TTC549 (cell line): Measurements from ENCODE around the gene SGSM2.
"Not testable (repeated sequence)": the region's sequence is repeated elsewhere in the genome, so short reads cannot be mapped to it uniquely, and the experiment has no call there.

Source experiments
- FAIRE-seq: peaks from 2 replicates; lab custom pipeline; 2012; peaks lifted over from hg19 to GRCh38; lab: Jason Lieb, UNC

SGSM2 gene, protein sequence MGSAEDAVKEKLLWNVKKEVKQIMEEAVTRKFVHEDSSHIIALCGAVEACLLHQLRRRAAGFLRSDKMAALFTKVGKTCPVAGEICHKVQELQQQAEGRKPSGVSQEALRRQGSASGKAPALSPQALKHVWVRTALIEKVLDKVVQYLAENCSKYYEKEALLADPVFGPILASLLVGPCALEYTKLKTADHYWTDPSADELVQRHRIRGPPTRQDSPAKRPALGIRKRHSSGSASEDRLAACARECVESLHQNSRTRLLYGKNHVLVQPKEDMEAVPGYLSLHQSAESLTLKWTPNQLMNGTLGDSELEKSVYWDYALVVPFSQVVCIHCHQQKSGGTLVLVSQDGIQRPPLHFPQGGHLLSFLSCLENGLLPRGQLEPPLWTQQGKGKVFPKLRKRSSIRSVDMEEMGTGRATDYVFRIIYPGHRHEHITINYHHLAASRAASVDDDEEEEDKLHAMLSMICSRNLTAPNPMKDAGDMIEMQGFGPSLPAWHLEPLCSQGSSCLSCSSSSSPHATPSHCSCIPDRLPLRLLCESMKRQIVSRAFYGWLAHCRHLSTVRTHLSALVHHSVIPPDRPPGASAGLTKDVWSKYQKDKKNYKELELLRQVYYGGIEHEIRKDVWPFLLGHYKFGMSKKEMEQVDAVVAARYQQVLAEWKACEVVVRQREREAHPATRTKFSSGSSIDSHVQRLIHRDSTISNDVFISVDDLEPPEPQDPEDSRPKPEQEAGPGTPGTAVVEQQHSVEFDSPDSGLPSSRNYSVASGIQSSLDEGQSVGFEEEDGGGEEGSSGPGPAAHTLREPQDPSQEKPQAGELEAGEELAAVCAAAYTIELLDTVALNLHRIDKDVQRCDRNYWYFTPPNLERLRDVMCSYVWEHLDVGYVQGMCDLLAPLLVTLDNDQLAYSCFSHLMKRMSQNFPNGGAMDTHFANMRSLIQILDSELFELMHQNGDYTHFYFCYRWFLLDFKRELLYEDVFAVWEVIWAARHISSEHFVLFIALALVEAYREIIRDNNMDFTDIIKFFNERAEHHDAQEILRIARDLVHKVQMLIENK

DNA sequence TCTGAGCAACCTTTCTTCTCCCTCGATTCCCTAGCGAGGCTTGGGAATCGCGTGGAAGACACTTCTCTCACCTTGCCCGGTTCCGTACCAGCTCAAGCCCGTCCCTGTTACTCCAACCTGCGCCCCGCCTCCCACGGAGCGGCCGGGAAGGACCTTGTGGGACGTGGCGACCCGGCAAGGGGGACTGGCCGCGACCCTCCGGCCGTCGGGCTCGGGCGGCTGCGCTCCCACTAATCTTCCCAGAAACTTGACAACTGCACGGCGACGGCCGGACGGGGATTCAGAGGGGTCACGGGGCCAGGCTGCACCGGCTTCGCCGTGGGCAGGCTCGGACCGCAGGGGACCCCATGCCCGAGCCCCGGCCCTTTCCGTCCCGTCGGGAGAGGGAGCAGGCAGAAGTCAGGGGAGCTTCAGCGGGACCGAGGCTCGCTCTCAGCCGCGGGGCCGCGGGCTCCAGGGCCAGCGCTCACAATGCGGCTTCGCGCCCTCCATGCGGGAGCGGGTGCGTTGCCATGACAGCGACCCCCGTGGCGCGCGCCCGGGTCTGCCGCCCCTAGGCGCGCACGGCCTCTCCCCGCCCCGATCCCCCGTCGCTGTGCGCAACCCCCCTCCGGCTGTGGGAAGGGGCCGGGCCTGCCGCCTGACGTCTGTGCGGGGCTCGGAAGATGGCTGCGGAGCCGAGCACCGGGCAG is at the start of gene SGSM2:
Gene SGSM2, plus strand, starts transcription at position 650 of the 692 bp plus-strand sequence. CDS start 188 bp downstream, outside the sequence.
- FAIRE-seq = no peak

DNA sequence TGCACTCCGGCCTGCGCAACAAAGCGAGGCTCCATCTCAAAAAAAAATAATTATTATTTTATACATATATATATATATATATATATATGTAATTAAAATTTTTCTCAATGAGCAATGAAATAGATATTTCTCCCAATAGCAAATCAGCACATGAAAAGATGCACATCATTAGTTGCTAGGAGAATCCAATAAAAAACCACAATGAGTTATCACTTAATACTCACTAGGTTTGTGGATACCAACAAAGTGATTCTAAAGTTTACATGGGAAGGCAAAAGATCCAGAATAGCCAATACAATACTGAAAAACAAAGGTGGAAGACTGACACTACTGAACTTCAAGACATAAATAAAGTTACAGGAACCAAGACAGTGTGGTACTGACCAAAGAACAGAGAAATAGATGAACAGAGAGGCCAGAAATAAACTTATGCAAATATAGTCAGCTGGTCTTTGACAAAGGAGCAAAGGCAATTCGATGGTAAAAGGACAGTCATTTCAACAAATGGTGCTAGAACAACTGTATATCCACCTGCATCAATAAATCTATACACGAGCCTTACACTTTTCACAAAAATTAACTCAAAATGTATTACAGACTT is 47.3 kb upstream of the SGSM2 start:
- no peak for FAIRE-seq

DNA sequence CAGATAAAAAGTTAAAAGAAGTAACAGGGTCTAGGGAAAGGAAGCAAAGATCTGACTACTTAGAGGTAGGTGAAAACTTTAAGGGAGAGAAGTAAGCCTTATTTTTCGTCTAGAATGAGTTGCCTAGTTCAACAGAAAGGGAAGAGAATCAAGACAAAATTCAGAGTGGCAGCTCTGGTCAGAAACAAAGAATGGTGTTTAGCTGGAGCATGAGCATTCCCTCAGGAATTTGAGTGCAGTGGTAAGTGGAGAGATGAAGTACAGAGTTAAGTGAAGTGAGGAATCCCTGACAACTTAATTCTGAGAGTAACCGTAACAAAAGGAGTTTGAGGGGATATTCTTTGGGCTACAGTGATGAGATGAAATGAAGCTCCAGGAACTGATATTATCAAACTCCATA is 45.2 kb upstream of the SGSM2 start:
- no peak for FAIRE-seq

DNA sequence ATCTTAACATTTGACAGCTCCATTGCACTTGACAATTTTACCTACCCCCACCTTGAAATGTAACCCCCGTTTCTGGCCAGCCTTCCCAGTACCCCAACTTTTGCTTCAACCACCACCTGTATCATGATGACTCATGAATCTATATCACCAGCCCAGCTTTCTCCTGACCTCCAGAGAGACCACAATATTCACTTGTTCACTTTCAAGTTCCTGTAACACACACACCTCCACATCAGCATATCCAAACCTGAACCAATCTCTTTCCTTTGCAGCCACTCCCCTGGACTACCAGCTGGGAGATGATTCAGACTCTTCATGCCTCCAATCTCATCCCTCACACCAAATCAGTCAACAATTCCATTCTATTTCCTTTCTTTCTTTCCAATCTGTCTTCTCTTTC is 41.7 kb upstream of the SGSM2 start:
- FAIRE-seq = no peak

DNA sequence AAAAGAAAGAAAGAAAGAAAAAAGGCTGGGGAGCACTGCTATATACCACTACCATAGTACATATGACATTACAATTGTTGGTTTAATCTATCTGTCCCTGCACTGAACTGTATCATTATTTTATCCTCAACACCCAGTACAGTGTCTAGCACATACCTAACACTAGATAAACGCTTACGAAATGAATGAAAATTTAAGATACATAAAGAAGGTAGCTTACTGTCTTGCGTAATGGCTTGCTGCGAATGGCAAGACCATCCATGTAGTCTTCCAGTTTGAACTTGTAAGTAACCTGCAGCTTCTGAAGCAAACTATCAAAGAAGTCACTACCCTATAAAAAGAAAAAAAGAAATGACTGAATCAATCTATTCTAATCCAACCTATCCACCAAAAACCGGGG is 40.3 kb upstream of the SGSM2 start:
- FAIRE-seq = no peak

DNA sequence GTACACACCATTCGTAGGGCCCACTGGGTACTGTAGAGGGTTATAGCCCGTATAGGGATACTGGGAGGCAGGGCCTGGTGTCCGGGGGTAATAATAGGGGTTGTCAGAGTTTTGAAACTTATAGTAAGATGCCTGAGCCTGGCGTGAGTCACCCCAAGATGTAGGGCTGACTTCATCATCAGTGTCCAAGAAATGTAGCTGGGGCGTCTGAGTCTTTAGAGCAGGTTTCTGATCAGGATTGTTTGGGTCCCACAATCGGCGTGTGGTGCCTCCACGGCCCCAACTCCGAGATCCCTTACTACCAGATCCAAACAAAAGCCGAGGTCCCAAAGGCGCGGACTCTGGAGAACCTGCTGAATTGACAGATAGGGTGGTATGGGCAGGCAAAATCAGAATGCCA is 38.2 kb upstream of the SGSM2 start:
- no peak for FAIRE-seq

DNA sequence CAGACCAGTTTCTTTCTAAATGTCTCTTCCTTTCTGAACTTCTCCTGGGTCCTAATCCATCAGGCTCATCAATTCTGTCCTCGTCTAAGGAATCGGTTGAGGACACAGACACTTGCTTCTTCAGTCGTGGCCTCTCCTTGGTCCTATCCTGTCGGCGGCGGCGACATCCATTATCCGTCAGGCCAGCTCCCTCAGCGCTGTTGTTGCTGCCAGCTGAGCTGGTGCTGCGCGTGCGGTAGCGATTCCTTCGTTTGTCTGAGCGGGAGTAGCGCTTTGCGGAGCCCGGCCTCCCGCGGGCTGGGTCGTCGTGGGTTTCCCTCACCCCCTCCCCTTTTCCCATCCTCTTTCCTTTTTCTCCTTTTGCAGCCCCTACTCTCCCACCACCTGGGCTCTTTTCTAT is 37.5 kb upstream of the SGSM2 start:
- FAIRE-seq = no peak

DNA sequence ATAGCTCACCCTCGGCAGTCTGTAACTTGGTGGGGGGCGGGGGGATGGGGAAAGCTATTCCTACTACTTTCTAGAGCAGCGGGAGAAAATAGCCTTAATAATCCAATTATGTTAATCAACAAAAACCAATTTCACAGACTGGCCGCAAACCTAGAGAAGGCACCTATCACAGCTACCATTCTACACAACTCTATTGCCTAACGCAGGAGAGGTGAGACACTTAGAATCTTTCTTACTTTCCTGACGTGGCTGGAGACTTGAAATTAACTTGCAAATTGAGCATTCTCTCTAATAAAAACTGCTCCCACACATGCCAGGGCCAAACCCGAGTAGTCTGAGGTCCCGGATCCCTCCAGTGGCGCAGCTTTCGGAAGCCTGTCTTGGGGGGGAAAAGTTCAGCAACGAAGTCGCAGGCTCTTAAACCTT is 34.5 kb upstream of the SGSM2 start:
- no peak for FAIRE-seq

DNA sequence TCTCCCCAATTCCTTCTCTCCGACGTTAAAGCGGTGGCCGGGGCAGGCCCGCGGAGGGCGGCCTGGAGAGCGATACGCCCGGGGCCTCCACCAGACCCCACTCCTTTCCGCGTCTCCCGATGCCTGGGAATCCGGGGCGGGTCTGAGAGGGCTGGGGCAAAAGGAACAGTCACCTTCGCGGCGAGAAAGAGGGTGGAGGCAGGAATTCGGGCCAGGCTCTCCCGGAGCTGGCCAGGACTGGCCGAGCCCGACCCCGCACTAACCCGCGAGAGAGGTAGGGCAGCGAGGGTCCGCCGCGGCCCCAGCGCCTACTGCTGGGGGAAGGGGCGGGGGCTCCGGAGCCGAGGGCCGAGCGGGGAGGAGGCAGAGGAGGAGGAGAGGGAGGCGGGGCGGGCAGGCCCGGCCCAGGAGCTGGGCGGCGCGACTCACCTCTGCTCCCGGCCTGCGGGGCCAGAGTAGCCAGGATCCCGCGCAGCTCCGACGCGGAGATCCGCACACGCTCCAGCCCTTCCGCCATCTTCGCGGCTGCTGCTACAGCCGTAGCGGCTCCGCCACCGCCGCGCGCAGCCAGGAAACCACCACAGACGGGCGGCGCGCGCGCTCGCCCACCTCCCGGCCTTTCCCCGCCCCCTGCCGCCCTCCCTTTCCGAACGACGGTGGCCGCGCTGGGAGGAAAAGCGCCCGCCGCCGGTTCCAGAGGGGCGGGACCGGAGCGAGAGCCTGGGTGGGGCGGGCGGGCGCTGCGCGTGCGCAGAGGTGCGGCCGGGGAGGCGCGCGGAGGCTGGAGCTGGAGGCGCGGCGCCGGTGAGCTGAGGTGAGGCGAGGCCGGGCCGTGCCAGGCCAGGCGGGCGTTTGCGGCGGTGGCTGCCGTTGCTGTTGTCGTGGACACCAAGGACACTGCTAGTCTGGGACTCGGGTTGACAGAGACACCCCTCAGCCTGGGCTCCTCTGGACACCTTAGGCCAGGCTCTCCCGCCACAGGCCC is 33.8 kb upstream of the SGSM2 start, which contains the start of the genes SMG6 and SRR:
Gene SMG6, minus strand, starts transcription at position 582 of the 985 bp plus-strand sequence. Its CDS starts 65 bp downstream, at position 517.
Gene SRR, plus strand, starts transcription at position 747 of the 985 bp plus-strand sequence. CDS start 11,611 bp downstream, outside the sequence.
- FAIRE-seq = no peak

DNA sequence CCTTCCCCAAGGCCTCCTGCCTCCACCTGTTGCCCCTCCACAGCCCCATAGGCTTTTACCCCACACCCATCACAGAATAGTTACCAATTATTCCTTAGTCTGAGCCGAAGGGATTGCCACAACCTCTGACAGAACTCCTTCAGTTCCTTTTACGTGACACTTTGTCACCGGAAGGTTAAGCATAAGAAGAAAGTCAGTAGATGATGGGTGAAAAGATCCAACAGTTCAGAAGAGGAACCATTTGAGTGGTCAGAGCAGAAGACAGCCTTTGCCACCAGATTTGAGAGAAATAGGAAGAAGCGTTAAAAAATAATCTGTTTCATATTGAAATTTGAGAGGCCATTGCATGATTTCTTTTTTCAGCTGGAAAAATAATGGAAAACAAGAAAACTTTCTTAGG is 32.4 kb upstream of the SGSM2 start:
- FAIRE-seq = no peak

DNA sequence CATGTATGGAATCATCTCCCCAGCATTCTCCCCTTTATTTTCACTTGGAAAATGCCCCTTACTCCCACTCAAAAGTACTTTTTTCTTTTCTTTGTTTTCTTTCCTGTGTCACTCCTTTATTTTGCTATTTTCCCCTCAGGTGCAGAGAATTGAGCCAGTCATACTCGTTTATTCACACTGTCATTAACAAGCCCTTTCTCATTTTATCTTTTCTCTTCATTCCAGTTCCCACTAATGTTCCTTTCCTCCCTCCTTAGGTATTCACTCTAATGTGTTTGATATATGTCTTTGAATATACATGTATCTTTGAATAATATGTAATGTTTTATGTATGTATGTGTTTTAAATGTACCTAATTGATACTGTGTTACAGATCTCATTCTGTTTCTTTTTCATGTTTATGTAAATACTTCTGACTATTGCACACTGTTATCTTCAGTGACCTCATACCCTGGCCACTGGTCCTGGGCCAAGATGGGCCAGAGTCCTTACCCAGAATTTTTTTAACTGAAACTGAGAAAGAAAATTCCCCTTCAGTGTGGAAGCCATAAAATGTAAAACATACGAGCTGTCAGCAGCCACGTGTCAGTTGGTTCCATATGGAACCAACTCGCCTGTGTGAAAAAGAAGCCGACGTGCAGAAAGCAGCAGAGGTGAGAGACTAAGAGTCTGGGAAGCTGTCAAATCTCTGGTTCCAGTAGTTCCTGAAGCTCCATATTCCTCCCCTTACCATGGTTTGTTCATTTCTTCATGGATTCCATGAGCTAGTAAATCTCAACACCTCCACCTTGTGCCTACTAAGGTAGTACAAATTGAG is 27.8 kb upstream of the SGSM2 start:
- FAIRE-seq = no peak

DNA sequence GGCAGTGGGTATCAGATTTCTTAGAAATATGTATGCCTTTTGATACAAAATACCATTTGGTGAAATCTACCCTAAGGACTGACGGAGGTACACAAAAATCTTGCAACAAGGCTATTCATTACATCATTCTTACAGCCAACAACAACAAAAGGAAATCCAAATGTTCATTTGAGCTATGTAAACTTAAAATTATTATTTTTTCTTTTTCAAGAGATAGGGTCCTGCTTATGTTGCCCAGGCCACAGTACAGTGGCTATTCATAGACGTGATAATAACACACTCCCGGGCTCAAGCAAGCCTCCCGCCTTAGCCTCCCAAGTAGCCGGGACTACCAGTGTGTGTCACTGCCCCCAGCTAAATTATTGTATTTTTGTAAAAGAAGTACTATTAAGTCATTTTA is 24.6 kb upstream of the SGSM2 start:
- FAIRE-seq = no peak

DNA sequence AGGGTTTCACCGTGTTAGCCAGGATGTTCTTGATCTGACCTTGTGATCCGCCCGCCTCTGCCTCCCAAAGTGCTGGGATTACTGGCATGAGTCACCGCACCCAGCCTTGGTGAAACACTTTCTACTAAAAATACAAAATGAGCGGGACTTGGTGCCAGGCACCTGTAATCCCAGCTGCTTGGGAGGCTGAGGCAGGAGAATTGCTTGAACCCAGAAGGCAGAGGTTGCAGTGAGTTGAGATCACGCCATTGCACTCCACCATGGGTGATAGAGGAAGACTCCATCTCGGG is 20.4 kb upstream of the SGSM2 start:
- FAIRE-seq = not testable (repeated sequence)

DNA sequence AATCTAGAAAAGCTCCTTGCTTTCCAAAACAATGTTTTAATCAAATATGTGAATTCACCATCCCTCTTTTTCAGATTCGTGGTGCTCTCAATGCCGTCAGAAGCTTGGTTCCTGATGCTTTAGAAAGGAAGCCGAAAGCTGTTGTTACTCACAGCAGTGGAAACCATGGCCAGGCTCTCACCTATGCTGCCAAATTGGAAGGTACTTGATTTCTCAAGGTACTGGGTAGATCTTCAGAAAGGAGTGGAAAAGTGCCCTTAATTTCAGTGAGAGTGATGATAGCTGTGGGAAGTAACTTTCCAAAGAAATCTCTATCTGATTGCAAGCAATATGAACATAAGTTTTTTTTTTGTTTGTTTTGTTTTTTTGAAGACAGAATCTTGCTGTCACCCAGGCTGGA is 19.5 kb upstream of the SGSM2 start:
- no peak for FAIRE-seq

DNA sequence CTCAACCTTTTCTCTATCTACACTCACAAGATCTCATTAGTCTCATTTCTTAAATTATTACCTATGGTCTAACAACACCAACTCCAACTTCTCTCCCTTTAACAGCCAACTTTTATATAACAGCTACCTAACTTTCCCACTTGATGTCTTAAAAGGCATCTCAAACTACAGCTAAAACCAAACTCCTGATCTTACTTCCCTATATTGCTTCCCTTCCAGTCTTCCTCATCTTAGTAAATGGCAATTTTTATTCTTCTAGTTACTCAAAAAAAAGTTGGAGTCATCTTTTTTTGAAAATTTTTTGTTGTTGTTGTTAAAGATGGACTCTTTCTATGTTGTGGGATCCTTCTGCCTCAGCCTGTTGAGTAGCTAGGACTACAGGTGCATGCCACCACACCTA is 18.2 kb upstream of the SGSM2 start:
- FAIRE-seq = no peak

DNA sequence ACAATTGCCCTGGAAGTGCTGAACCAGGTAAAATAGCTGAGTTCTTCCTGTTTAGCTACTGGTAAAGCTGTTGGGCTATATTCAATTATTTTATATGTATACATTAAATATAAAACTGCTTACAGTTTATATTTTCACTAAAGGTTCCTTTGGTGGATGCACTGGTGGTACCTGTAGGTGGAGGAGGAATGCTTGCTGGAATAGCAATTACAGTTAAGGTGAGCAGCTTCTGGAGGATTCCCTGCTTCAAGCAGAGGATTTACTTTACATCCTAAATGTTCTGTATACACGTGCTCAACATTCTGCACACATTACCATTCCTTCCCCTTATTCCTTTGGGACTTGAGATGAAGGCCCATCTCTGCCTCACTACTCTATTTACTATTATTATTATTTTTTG is 15.9 kb upstream of the SGSM2 start:
- FAIRE-seq = no peak

DNA sequence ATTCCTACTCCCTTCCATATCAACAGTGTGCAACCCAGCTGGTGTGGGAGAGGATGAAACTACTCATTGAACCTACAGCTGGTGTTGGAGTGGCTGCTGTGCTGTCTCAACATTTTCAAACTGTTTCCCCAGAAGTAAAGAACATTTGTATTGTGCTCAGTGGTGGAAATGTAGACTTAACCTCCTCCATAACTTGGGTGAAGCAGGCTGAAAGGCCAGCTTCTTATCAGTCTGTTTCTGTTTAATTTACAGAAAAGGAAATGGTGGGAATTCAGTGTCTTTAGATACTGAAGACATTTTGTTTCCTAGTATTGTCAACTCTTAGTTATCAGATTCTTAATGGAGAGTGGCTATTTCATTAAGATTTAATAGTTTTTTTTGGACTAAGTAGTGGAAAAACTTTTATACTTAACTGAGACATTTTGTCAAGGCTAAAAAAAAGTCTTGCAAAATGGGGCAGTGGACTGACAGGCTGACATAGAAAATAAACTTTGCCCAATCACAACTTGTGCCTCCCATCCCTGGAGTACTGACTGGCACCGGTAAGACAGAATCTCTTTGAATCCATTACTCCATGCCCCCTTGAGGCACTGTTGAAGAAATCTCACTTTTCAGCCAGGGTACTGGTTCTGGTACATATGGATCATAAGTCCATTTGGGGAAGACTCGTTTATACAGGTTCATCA is 13.5 kb upstream of the SGSM2 start:
- FAIRE-seq = no peak

DNA sequence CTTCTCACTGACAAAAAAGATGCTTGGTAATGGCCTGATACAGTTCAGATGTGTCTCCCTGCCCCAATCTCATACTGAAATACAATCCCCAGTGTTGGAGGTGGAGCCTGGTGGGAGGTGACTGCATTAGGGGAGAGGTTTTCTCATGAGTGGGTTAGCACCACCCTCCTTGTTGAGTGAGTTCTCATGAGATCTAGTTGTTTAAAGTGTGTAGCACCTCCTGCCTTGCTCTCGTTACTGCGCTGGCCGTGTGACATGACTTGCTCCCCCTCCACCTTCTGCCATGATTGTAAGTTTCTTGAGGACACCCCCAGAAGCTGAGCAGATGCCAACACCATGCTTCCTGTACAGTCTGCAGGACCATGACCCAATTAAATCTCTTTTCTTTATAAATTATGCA is 6.0 kb upstream of the SGSM2 start:
- FAIRE-seq = no peak

DNA sequence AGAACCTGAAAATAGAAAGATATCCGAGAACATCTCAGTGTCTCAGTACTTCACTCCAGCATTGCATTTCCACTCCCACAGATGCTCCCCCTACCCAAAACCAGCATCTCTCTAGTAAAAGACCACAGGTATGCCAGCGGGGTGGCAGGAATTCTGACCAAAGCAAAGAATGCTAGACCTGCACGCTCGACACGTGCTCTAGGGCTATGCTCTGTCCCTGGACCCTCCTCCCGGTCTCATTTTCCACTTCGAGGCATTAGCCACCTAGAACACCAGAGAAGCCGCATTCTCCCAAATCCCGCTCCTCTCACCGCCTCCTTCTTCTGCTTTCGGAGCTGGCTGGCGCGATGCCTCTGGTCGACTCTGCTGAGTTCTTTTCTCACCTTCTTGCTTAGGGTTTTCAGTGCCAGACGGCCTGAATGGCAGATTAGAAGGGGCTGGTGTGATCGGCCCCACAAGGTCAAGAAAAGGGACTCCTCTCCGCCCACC is 1.5 kb upstream of the SGSM2 start:
- no peak for FAIRE-seq
